ENCODE measurements around the gene SPAG5. TPM values are rescaled to one million over a fixed set of nuclear protein-coding genes. Genes with fewer than 3 reads are reported as not detected.

SPAG5 gene
- total and polyA plus RNA-seq, 9 of the 15 experiments (the other 6 are each of a cell fraction or from before 2014, with no cell fraction given), result 94.4 to 286 (median 151) TPM

DNA sequence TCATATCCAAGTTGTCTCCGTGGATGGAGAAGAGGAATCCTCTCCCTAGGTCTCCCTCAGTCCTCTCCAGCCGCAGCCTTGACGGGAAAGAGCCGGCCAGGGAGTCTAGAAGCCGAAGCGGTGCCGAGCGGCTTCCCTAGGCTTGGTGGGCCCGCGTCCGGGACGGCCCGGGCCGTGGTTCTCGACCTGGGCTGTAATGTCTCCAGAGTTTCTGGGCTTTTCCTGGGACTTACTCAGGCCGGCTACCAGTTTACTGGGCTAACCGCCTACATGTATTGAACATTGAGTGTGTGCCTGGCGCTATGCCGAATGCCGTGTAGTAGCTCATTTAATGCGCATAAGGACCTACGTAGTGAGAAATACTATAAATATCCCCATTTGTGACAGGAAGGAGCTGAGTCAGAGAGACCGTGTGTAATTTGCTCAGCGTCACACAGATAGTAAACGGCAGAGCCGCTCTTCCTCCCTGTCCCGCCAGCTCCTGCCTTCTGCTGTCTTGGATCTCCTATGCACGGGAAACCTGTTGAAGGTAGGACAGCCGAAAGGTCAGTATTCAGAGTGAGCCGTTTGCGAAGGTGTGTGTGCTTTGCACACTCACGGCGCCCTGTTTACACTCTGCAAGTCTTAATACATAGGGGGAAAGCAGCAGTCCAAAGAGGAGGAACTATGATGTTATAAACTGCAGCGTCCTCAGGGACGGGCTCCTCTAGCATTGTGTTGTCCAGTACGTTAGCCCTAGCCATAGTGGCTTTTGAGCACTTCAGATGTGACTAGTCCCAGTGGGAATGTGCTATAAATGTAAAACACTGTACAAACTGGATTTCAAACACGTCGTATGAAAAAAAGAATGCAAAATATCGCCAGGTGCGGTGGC, 723 bp upstream of the SPAG5 start (continued):
- TF ChIP-seq RBM39 (optimal IDR thresholded peaks at IDR 0.05; ENCODE audit: low read depth, low read length), result peak; percentile 51
- TF ChIP-seq NR3C1 (CRISPR knock-in tag; IDR thresholded peaks at IDR 0.05), result no peak
- TF ChIP-seq KDM5B (IDR thresholded peaks at IDR 0.05; ENCODE audit: insufficient replicate concordance, low read depth, low read length), result peak; percentile 5
- TF ChIP-seq ELF4 (CRISPR knock-in tag; IDR thresholded peaks at IDR 0.05), result no peak
- no peak for TF ChIP-seq CHD2 (IDR thresholded peaks at IDR 0.05; ENCODE audit: low read depth, low read length)
- no peak for TF ChIP-seq PPARD (CRISPR knock-in tag; IDR thresholded peaks at IDR 0.05)
- TF ChIP-seq HDAC6 (IDR thresholded peaks at IDR 0.05; ENCODE audit: low read depth, low read length), result no peak
- TF ChIP-seq POLR2G (IDR thresholded peaks at IDR 0.05; ENCODE audit: low read depth, low read length), result peak; percentile 61; the same call in 1 of the 2 replicates
- TF ChIP-seq MEF2A (IDR thresholded peaks at IDR 0.05; ENCODE audit: control insufficient read depth, low read depth, low read length), result peak; percentile 86
- peak; percentile 77 for TF ChIP-seq HDAC2 (IDR thresholded peaks at IDR 0.05)
- TF ChIP-seq RCOR1 (IDR thresholded peaks at IDR 0.05; ENCODE audit: borderline replicate concordance in 1 of 2, low read depth in 2 of 2, low read length in 2 of 2), result 0 out of 4 replicates have a peak, but pooled peaks of 1 of the 2 experiments have one; percentile 25
- TF ChIP-seq, protein P1, sequence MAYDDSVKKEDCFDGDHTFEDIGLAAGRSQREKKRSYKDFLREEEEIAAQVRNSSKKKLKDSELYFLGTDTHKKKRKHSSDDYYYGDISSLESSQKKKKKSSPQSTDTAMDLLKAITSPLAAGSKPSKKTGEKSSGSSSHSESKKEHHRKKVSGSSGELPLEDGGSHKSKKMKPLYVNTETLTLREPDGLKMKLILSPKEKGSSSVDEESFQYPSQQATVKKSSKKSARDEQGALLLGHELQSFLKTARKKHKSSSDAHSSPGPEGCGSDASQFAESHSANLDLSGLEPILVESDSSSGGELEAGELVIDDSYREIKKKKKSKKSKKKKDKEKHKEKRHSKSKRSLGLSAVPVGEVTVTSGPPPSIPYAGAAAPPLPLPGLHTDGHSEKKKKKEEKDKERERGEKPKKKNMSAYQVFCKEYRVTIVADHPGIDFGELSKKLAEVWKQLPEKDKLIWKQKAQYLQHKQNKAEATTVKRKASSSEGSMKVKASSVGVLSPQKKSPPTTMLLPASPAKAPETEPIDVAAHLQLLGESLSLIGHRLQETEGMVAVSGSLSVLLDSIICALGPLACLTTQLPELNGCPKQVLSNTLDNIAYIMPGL (CRISPR knock-in tag; IDR thresholded peaks at IDR 0.05), result peak; percentile 50; the same call in 1 of the 2 replicates
- TF ChIP-seq MXI1 (IDR thresholded peaks at IDR 0.05; ENCODE audit: low read depth, low read length), result no peak
- no peak for TF ChIP-seq CCAR2 (IDR thresholded peaks at IDR 0.05; ENCODE audit: low read depth, low read length)
- TF ChIP-seq NCOA1 (IDR thresholded peaks at IDR 0.05; ENCODE audit: low read depth), result no peak
- no peak for TF ChIP-seq FOS (IDR thresholded peaks at IDR 0.05; ENCODE audit: extremely low read depth, insufficient read length)
- TF ChIP-seq TFAM (CRISPR knock-in tag; conservative IDR thresholded peaks at IDR 0.05), result no peak
- peak; percentile 82 for TF ChIP-seq CREM (IDR thresholded peaks at IDR 0.05; ENCODE audit: low read depth)
- no peak for TF ChIP-seq HOXB6 (CRISPR knock-in tag; IDR thresholded peaks at IDR 0.05; ENCODE audit: borderline replicate concordance)
- TF ChIP-seq CBFA2T2 (conservative IDR thresholded peaks at IDR 0.05), result no peak
- TF ChIP-seq, protein P2, sequence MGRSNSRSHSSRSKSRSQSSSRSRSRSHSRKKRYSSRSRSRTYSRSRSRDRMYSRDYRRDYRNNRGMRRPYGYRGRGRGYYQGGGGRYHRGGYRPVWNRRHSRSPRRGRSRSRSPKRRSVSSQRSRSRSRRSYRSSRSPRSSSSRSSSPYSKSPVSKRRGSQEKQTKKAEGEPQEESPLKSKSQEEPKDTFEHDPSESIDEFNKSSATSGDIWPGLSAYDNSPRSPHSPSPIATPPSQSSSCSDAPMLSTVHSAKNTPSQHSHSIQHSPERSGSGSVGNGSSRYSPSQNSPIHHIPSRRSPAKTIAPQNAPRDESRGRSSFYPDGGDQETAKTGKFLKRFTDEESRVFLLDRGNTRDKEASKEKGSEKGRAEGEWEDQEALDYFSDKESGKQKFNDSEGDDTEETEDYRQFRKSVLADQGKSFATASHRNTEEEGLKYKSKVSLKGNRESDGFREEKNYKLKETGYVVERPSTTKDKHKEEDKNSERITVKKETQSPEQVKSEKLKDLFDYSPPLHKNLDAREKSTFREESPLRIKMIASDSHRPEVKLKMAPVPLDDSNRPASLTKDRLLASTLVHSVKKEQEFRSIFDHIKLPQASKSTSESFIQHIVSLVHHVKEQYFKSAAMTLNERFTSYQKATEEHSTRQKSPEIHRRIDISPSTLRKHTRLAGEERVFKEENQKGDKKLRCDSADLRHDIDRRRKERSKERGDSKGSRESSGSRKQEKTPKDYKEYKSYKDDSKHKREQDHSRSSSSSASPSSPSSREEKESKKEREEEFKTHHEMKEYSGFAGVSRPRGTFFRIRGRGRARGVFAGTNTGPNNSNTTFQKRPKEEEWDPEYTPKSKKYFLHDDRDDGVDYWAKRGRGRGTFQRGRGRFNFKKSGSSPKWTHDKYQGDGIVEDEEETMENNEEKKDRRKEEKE (IDR thresholded peaks at IDR 0.05; ENCODE audit: borderline replicate concordance in 1 of 2, control insufficient read depth in 1 of 2, low read depth in 2 of 2, low read length in 1 of 2), result 0 out of 4 replicates have a peak, but pooled peaks of 1 of the 2 experiments have one; percentile 39
- TF ChIP-seq ZNF57 (CRISPR knock-in tag; IDR thresholded peaks at IDR 0.05), result no peak
- peak; percentile 11; the same call in 1 of the 2 replicates for TF ChIP-seq L3MBTL2 (IDR thresholded peaks at IDR 0.05)
- TF ChIP-seq ZNF668 (CRISPR knock-in tag; IDR thresholded peaks at IDR 0.05), result no peak
- peak in 1 of 2 experiments; percentile 22; a peak in 1 of 4 replicates for TF ChIP-seq NONO (IDR thresholded peaks at IDR 0.05; ENCODE audit: low read depth in 2 of 2, low read length in 1 of 2)

Measured in K562 (cell line).